IPS-18a (cell line): ENCODE results near the gene NDUFB7.

Source experiments
- H3K27ac ChIP-seq: one replicate; pipeline ENCODE4 v1.5.1; 2013; ENCODE audit warnings: low read length
- H3K27me3 ChIP-seq: one replicate; pipeline ENCODE4 v1.6.1; 2013; ENCODE audit warnings: mild to moderate bottlenecking, low read length; ENCODE audit not compliant: control insufficient read depth, insufficient read depth
- H3K36me3 ChIP-seq: one replicate; pipeline ENCODE4 v1.6.1; 2013; ENCODE audit warnings: low read depth, low read length; ENCODE audit not compliant: control insufficient read depth
- H3K4me1 ChIP-seq: one replicate; pipeline ENCODE4 v1.6.1; 2013; ENCODE audit warnings: low read depth, low read length; ENCODE audit not compliant: control insufficient read depth
- H3K4me3 ChIP-seq: one replicate; pipeline ENCODE4 v1.5.1; 2013; ENCODE audit warnings: low read length
- H3K9ac ChIP-seq: one replicate; pipeline ENCODE4 v1.6.1; 2013; ENCODE audit warnings: mild to moderate bottlenecking, low read length, moderate library complexity
- H3K9me3 ChIP-seq: one replicate; pipeline ENCODE4 v1.6.1; 2013; ENCODE audit warnings: low read depth, low read length; ENCODE audit not compliant: control insufficient read depth

Gene NDUFB7

GRCh38 chr19:14517446-14517839 is 54.4 kb downstream of the NDUFB7 start:
- Histone ChIP-seq H3K27ac (no peak overlapping the region), H3K9ac (peak overlapping the region; percentile 85), H3K36me3 (peaks cover 26% of the 10 kb centered on the region), H3K4me1 (peaks cover 5% of the 10 kb centered on the region), H3K9me3 (no peaks in the 10 kb centered on the region), H3K27me3 (no peaks in the 10 kb centered on the region), H3K4me3 (peak overlapping the region; percentile 89)

- H3K9me3 ChIP-seq: no peaks in the 10 kb centered on the region
- H3K9ac ChIP-seq: peak overlapping the region; percentile 85
- no peak overlapping the region for H3K27ac ChIP-seq
- peak overlapping the region; percentile 89 for H3K4me3 ChIP-seq
- H3K4me1 ChIP-seq: peaks cover 5% of the 10 kb centered on the region
- H3K27me3 ChIP-seq: no peaks in the 10 kb centered on the region
- H3K36me3 ChIP-seq: peaks cover 26% of the 10 kb centered on the region
Measured at GRCh38 chr19:14516746-14517438, 55.0 kb downstream of the NDUFB7 start.
